ENCODE measurements around the gene PPM1F. TPM values are rescaled to one million over a fixed set of nuclear protein-coding genes. Genes with fewer than 3 reads are reported as not detected.
A peak's percentile ranks its signal among the peaks of the same experiment; 100 is the strongest.
"Not testable (repeated sequence)": the region's sequence is repeated elsewhere in the genome, so short reads cannot be mapped to it uniquely, and the experiment has no call there.

PPM1F gene
- polyA plus RNA-seq, 5 donors = 37.2 to 61.4 (median 47.4) TPM

DNA sequence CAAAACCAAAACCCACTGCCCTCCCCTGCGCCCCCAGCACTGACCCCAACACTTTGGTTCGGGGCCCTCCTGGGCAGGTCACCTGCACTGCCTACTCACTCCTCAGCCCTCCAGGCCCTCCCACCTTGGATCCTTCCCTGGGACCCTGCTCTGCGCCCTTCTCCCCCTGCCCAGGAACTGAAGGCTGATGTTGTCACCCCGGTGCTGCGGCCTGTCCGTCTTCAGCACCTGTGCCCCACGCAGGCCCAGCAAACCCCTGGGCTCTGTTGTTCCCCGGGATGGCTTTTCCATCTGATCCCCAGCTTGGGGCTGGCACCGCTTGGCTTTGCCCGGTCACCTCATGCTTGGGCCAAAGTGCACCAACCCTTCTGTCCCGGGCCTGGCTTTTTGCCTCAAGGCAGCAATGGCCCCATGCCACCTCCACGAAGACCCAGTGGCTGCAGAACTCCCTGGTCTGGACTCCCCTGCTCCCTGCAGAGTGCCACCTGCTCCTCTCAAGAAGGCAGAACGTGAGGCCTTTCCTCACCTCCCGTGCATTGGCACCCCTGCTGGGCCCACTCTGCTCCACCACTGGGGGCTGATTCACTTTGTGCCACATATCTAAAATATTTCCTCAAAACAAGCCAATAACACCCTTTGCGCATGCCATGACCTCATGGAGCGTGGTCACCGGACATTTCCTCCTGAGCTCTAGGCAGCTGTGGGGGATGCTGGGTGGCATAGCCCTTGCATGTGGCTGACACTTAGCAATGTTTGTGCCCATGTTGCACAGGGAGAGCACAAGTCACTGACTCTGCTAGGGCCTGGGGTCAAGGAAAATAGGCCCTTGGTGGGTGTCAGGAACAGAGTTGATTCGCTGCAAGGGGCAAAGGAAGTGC, 8.8 kb downstream of the PPM1F start:
- no peak for DNase-seq

DNA sequence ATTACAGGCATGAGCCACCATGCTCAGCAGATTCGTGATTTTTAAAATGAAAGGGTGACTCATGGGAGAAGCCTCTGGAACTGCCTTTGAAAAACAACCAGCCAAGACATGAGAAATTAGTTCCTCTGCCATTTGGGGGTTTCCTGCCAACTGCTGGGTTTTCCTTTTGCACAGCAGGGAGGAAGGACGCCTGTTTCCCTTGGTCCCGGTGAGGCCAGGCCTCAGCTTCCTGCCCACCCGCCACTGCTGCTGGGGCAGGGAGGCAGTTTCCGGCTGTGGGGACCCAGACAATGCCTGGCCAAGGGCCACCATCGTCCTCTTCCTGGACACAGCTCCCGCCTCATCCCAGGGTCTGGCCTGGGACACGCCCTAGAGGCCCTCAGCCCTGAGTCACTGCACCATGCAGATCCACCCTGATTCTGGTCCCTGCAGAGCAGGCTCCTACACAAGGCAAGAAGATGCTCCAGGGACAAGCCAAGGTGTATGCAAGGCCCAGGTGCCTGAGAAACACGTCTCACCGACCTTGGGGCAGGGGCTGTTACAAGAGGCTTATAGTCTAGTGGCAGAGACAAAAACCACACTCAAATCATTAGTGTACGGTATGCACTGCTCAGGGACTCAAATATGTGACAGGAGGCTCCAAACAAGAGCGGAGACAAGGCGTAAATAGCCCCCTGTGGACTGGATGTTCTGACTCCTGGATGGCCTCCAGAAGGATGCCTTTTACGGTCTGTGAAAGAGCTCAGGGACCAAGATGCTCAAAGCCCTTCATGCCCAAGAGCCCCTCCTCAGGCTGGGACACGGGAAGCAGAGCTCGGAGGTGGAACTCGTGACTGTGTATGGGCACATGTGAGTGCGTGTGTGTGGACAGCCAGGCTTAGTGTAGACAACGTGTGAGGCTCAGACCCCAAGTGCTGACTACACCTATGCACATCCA, 10.0 kb downstream of the PPM1F start:
- DNase-seq = peak in 1 of 2 donors; percentile 45

DNA sequence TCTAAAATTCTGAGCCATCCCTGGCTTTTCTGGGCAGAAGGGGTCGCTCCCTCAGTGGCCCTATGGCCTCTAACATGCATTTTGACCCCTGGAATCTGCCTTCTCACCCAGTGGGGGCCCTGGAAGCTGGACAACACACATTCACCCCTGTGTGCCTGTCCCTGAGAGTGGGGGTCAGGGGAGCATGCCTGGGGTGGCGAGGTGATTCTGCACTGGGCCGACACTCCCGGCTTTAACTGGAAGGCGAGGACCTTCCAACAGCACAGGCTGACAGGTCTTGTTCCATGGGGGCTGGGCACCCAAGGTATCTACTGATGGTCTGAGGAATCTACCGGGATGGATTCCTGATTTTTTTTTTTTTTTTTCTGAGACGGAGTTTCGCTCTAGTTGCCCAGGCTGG, 10.7 kb downstream of the PPM1F start:
- no peak for DNase-seq

DNA sequence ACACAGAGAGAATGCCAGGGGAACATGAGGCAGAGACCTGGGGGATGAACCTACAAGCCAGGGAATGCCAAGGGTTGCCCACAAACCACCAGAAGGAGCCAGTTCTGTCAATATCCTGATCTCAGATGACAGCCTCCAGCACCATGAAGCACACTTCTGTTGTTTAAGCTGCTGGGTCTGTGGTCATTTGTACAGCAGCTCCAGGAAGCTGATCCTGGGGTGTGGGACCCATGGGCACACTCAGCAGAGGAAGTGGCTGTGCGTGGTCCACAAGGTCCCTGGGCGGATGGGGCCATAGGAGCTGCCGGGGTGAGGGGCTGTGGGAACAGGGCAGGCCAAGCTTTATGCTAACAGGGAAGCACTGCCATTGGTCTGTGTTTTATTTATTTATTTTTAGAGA, 12.1 kb downstream of the PPM1F start:
- no peak for DNase-seq

DNA sequence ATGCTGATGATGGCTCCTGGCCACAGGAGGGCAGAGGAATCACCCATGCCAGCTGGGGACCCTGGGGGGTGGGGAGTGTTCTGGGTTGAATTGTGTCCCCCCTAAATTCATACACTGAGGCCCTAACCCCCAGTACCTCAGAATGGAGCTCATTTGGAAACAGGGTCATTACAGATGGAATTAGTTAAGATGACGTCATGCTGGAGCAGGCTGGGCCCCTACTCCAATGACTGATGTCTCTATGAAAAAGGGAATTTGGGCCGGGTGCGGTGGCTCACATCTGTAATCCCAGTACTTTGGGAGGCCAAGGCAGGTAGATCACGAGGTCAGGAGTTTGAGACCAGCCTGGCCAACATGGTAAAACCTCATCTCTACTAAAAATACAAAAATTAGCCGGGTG, 12.7 kb downstream of the PPM1F start:
- not testable (repeated sequence) for DNase-seq

DNA sequence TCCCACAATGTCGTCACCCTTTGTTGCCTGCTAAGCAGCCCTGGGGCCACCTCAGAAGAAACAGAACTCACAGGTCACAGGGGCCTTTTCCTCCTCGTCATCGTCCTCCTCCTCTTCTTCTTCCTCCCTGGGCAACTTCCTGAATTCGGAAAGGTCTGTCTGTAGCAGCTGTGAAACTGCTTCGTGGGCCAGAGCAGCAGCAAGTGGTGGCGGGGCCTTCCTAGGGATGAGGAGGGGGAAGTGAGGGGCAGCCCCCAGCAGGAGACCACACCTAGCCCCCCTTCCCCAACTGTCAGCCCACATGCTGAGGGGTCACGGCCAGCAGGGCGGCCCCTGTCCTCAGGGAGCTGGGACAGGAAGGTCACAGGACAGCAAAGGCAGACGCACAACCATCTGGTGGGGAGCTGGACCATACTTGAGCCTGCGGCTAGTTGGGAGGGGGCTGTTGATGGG, 13.2 kb downstream of the PPM1F start:
- no peak for DNase-seq

DNA sequence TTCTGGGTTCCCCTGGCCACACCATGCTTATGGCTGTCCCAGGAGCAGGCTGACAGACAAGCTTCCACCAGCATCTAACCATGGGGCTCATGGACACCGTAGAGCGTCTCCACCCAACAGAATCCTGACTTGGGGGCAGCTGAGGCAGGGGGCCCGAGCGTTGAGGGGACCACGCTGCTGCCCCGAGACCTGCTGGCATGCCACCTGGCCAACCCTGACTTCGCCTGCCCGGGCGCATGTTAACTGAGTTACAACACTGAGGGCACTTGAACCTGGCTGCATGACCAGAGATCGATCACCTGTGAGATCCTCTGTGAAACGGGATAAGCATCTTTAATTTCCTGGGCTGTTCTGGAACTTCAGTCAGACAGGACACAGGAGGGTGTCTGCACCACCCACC, 13.7 kb downstream of the PPM1F start:
- no peak for DNase-seq

DNA sequence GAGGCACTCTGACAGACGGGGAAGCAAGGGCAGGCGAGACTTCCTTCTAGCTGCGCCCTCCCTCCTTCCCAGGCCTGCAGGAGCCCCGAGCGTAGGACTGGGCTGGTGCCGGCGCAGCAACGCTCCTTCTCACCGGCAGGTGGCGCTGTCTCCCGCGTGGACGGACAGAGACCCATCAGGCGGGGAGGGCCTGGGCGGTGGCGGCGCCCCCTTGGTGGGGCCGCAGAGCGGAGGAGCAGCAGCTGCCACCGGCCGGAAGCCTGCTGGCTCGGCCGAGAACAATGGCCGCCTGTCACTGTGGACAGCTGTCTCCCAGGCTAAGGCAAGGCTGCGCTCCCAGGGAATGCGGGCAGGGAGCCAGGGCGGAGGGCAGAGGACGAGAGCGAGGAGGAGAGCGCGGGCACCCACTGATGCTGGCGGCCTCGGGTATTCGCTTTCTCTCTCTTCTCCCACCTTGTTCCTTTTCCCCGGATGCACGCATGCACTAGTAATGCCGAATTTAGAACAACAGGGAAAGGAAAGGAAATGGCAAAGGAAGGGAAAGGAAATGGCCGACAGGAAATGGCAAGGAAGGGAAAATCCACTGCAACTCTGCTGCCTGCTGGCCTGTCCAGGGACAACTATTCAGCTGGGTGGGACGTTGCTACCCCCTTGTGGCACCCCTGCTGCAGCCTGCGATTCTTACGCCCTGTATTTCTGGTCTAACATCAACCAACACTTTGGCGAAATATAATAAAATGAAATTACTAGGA, 14.4 kb downstream of the PPM1F start:
- peak; percentile 96 for DNase-seq

DNA sequence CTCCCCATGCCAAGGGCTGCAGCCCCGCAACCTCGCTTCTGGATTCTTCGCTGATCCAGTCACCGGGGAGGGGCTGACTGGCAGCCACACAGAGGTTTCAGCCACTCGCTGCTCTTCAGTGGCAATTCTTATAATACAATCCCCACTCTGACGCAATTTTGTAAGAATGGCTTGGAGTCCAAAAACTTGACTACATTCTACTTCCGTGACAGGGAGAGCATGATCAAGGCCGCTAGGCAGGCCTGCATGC, 14.9 kb downstream of the PPM1F start:
- no peak for DNase-seq

DNA sequence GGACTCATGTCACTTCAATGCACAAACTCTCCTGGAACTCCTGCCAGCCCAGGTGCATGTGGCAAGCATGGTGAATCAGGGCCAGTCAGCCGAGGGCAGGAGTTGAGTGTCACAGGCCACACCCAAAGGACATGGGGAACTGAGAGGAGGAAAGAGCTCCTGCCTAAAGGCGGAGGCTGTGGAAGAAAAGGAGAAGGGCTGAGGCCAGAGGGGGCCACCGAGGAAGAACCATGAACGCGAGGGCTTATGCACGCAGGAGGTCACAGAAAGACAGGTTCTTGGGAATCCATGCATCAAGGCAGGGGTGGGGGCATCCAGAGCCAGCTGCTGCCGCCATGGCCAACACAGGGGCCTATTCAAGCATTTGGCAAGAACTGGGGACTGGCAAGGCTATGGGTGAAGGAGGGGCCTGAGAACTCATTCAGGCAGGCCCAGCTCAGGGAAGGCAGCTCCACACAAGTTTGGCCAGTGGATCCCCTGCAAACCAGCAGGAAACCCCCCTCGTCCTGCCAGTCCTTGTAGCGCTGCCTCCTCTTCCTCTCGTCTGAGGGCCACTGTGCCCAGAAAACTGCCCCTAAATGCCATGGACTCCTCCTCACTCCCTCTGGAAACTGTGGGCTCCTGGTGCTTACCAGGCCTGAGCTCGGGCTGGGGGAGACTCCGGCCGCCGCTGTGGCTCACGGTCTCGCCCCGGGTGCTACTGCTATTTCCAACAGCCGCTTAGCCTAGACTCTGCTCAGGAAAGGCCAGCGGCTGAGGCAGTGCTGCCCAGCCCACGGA, 15.4 kb downstream of the PPM1F start:
- no peak for DNase-seq

DNA sequence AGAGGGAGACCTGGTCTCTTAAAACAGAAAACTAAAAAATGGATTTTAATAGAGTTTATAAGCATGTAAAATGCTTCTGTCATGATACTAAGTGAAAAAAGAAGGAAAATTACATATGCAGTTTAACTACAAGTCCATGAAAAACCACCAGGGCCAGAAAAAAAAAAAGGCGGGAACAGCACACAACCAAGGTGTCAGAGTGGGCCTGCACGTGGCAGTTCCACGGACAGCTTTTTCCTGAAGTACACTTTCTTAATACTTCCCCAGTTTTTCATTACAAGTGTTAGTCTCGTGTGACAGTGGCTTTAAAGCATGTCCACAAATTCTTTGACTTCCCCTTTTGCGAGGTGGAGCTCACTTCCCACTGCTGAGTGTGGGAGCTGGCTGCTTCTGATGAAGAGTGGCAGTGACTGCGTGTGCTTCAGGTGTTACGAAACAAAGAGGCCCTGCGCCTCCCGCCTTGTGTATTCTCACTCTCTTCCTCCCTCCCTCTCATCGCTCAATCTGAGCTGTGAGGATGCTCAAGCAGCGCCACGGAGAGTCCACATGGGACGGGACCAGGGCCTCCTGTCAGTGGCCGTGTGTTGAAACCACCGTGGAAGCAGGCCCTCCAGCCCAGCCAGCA, 16.4 kb downstream of the PPM1F start:
- DNase-seq = no peak

DNA sequence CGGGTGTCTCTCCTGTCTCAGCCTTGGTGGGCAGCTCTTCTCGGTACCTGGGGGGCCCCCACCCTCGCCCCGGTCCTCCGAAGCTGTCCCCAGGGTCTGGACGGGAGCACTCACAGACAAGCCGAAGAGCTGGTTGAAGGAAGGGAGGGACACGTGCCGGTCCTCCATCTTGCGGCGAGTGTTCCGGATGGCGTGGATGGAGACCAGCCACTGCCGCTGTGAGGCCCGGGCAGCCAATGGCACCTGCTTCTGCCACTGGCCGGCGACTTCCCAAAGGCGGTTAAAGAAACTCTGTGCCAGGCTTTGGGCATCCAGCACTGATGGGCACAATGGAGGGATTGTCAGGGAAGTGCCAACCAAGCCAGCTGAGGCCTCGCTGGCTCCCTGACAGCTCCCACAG, 18.7 kb downstream of the PPM1F start:
- DNase-seq = no peak

DNA sequence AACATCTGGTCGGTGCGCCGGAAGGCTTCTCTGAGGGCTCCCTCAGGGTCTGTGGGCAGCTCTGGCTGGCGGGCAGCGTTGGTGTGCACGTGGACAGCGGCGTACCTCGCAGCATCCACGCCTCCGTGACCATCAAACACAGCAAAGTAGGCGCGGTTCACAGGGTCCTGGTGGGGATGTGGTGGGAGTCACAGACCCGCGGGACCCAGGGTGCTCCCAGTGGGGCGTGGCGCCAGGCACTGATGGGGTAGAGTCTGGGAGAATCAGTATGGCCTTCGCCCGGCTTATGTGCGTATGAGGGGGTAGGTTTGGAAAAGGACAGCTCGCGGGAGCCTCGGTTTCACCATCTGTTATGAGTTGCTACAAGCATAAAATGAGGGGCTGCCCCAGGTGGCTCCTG, 19.2 kb downstream of the PPM1F start:
- DNase-seq = no peak

DNA sequence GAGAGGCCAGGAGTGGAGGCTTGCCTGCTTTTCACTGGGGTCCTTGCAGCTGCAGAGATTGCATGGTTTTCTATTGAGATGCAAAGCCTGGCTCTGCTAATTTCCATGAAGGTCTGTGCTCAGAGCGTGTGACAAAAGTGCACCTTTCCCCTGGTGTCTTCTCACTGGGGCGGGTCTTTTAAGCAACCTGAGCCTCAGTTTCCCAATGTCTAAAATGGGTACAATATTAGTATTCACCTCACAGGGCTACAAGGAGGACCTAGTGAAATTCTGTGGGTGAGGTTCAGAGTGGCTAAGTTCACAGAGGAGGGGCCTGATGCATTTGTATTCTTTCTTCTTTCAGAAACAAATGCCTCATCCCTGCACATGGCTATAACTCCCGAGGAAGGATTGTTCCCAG, 20.3 kb downstream of the PPM1F start:
- DNase-seq = no peak

DNA sequence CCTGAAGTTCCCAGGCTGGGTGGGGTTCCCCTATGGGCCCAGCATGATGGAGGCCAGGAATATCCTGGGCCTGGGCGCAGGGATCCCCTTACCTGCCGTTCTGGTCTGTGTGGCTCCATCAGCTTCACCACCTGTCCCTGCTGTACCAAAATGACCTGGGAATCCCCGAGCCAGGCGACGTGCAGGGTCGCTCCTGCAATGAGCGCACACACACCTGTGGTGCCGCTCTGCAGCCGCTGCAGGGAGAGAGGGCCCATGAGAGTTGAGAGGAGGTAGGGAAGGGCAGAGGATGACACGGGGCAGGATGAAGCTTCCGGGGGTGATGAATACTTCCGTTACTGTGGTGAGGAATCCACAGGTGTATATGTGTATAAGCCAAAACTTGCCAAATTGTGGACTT, 21.6 kb downstream of the PPM1F start:
- no peak for DNase-seq

DNA sequence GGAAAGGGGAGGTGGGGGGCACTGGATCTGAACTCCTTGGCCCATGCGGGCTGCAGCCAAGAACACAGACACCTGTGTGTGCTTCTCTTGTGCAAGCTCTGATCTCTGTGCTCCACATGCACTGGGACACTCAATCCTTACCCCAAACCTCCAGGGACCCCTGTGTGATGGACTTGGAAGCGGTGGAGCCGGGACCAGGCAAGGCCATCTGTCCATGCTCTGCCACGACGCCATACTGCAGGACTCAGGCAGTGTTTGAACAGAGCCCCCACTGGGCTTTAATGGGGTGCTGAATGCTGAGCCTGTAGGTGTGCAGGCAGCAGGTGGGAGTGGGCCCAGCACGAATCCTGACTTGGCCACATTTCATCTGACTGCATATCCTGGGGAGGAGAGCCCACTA, 23.4 kb downstream of the PPM1F start:
- DNase-seq = no peak

DNA sequence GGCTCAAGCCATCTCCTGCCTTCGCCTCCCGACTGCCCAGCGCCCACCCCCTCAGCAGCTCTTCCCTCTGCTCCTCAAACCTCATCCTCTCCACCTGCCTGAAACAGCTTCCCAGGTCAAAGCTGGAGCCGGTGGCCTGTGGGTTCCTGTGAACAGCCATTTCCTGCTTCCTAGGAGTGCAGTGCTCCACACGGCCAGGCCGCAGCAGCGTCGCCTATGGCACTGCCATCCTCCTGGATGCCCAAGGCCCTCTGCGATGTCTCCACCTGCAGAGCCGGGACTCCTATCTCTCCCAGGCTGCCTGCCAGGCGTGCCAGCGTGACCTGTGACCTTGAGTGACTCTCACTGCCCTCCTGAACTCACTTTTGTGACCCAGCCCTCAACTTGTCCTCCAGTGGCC, 24.6 kb downstream of the PPM1F start:
- no peak for DNase-seq

DNA sequence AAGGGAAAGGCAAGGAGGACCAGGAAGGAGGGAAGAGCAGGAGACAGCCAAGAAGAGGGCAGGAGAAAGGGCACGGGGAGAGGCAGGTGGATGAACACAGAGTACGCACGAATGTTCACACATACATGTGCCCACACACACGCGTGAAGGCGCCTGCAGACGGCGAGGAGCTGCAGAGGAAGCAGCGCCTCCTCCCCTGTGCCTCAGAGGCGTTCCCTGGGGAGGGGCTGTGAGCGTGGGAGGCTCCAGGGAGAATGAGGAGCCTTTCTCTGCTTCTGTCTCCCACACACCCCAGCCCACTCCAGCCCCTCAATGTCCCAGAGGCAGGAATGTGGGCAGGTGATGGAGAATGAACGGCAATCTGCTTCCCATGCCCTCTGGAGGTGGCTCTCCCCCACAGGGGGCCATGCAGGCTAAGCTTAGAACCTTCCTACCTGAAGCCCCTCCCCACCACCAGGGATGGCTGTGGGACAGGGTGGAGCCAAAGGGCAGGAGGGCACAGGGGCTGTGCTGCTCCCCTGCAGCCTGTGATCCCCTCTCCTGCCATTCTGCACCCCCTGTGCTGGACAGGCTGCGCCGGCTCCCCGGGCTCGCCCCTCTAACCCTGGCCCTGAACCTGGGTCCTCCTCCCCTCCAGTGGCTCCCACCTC, 25.3 kb downstream of the PPM1F start:
- no peak for DNase-seq

DNA sequence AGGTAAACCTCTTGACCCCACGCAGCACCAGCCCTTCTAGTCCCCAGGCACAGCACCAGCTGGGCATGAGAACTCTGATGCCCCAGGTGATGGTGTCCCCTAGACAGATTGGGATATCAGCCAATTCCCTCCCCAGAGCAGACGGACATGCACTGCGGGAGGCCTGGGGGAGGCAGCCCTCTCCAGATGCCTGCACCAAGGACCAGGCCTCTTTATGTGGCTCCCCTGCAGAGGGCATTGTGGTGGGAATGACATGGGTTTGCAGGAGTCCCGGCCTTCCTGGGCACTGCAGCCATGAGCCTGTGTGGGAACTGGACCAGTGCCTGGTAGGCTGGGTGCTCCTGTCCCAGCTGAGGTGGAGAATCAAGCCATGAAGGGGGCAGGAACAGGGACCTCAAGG, 25.9 kb downstream of the PPM1F start:
- no peak for DNase-seq

DNA sequence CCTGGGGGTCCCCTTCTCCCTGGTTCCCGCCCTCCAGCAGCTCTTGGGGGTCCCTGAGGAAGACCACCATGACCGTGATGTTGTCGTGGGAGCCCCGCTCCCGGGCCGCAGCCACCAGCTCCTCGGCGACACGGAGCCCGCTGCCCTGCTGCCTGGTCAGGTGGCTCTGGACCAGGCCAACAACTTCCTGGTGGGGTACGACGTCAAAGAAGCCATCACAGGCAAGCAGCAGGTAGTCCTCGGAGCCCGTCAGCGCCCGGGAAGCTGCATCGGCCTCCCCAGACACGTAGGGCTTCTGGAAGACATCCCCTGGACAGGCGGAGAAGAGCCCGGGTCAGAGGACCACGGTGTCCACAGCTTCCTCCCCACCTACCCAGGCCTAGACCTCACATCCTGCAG, 29.5 kb downstream of the PPM1F start:
- DNase-seq = no peak
